OCI-LY7 (cell line): Measurements from ENCODE around the gene MAGI1. TPM values are rescaled to one million over a fixed set of nuclear protein-coding genes. Genes with fewer than 3 reads are reported as not detected.
"Not testable (repeated sequence)": the region's sequence is repeated elsewhere in the genome, so short reads cannot be mapped to it uniquely, and the experiment has no call there.

Experiments
- BruUV-seq: library from RNA; stranded (reverse); fragments of 400-500 nt; replicated peaks from 2 replicates; lab custom pipeline; 2021; lab: Mats Ljungman, UMichigan
- CTCF ChIA-PET: fragments of 300-600 bp; sonication (Branson Sonifier 250); formaldehyde crosslinking; loops from one replicate; lab custom pipeline; 2022; ENCODE audit warnings: antibody characterized with exemption; ENCODE audit not compliant: unreplicated experiment; lab: Charles Lee
- POLR2A ChIA-PET: fragments of 300-600 bp; sonication (Branson Sonifier 250); formaldehyde crosslinking; loops from one replicate; lab custom pipeline; 2022; ENCODE audit warnings: antibody characterized with exemption; lab: Charles Lee
- DNase-seq: peaks from one replicate; pipeline ENCODE4 v3.0.0-alpha.2; 2015; ENCODE audit warnings: low spot score
- H2AFZ ChIP-seq: fragments of 200-600 bp; sonication (generic), shearing (Covaris generic); 2 replicates; pipeline ENCODE4 v1.6.1; 2014; ENCODE audit warnings: mild to moderate bottlenecking, antibody characterized with exemption, low read length, moderate library complexity
- H3K27ac ChIP-seq: fragments of 200-600 bp; sonication (generic); 2 replicates; pipeline ENCODE4 v1.5.1; 2014; ENCODE audit warnings: mixed run types, low read depth, mild to moderate bottlenecking, moderate library complexity, low read length, inconsistent platforms; ENCODE audit not compliant: poor library complexity, severe bottlenecking
- H3K36me3 ChIP-seq: fragments of 200-600 bp; sonication (generic); 2 replicates; pipeline ENCODE4 v1.6.1; 2014; ENCODE audit warnings: mild to moderate bottlenecking, antibody characterized with exemption, low read length, moderate library complexity, mixed read lengths; ENCODE audit not compliant: insufficient read depth
- H3K4me1 ChIP-seq: fragments of 200-600 bp; sonication (generic); 2 replicates; pipeline ENCODE4 v1.5.1; 2014; ENCODE audit warnings: mild to moderate bottlenecking, low read length; ENCODE audit not compliant: insufficient read depth, poor library complexity, severe bottlenecking
- H3K4me2 ChIP-seq: fragments of 200-600 bp; sonication (generic); 2 replicates; pipeline ENCODE4 v1.6.1; 2014; ENCODE audit warnings: mild to moderate bottlenecking, low read length
- H3K4me3 ChIP-seq: fragments of 200-600 bp; sonication (generic); 2 replicates; pipeline ENCODE4 v1.5.1; 2014; ENCODE audit warnings: mild to moderate bottlenecking, low read depth, low read length; ENCODE audit not compliant: poor library complexity, severe bottlenecking
- H3K79me2 ChIP-seq: fragments of 200-600 bp; sonication (generic); 2 replicates; pipeline ENCODE4 v1.6.1; 2016; ENCODE audit warnings: low read depth, mild to moderate bottlenecking, low read length, moderate library complexity, mixed read lengths; ENCODE audit not compliant: insufficient read depth
- H3K9me2 ChIP-seq: fragments of 200-600 bp; sonication (generic); 2 replicates; pipeline ENCODE4 v1.6.1; 2016; ENCODE audit warnings: mild to moderate bottlenecking, low read length, mixed read lengths; ENCODE audit not compliant: insufficient read depth
- H3K9me3 ChIP-seq: fragments of 200-600 bp; sonication (generic); 2 replicates; pipeline ENCODE4 v1.6.1; 2014; ENCODE audit warnings: mild to moderate bottlenecking, mixed run types, low read length, mixed read lengths
- H4K20me1 ChIP-seq: fragments of 200-600 bp; sonication (generic); 2 replicates; pipeline ENCODE4 v1.6.1; 2014; ENCODE audit warnings: mild to moderate bottlenecking, antibody characterized with exemption, low read length, moderate library complexity, mixed read lengths; ENCODE audit not compliant: insufficient read depth
- CTCF ChIP-seq: fragments of 200-600 bp; sonication (generic); conservative IDR thresholded peaks from 2 replicates; pipeline ENCODE4 v1.5.1; 2014; ENCODE audit warnings: mild to moderate bottlenecking, antibody characterized with exemption, low read length, moderate library complexity, mixed read lengths
- EZH2phosphoT487 ChIP-seq: fragments of 200-600 bp; sonication (generic); IDR thresholded peaks from 2 replicates; pipeline ENCODE4 v1.6.1; 2018; ENCODE audit warnings: low read depth, borderline replicate concordance, mild to moderate bottlenecking, mixed run types, antibody characterized with exemption, low read length, moderate library complexity, mixed read lengths
- intact Hi-C: fragments of 100-400 bp; cut with micrococcal nuclease; formaldehyde crosslinking; loops from one replicate; pipeline ENCODE4 v1.10.0; 2022; ENCODE audit not compliant: unreplicated experiment
- total RNA-seq, 2 experiments: library from RNA; depleted of rRNA in 1 of 2; stranded (reverse); fragments of >200 nt in 1 of 2; shearing (Covaris generic) in 1 of 2; gene quantifications; 2 replicates each; pipeline ENCODE4 v1.2.3, GENCODE V29; 2014 to 2022

The MAGI1 gene
- total RNA-seq, 2 experiments from 2014 or later, result 0.63 to 2.5 TPM

- CTCF ChIA-PET, result no interaction called here
- Histone ChIP-seq H3K4me3 (no peak overlapping the region), H3K27ac (no peak overlapping the region), H3K79me2 (no peaks in the 10 kb centered on the region), H3K9me3 (no peaks in the 10 kb centered on the region), H3K4me1 (no peaks in the 10 kb centered on the region), H3K9me2 (no peaks in the 10 kb centered on the region), H3K4me2 (no peak overlapping the region), H3K36me3 (no peaks in the 10 kb centered on the region), H4K20me1 (no peaks in the 10 kb centered on the region), H2AFZ (no peak overlapping the region)
- no peak for DNase-seq
- intact Hi-C loops, result no loop called here
- POLR2A ChIA-PET, result interaction anchor here (0.6 kb wide), 1 partner anchor 150 kb away, joined by 3 read pairs; no protein-coding TSS in a partner anchor
- no peak for TF ChIP-seq EZH2phosphoT487
- no peak for TF ChIP-seq CTCF
- BruUV-seq, result no TSS peak
These were observed 422.2 kb downstream of the MAGI1 start for GRCh38 chr3:65616563-65616962.

GRCh38 chr3:65615329-65615728 is 423.4 kb downstream of the MAGI1 start:
- H3K9me2 ChIP-seq, result no peaks in the 10 kb centered on the region
- BruUV-seq, result no TSS peak
- H3K27ac ChIP-seq, result no peak overlapping the region
- POLR2A ChIA-PET, result no interaction called here
- no peak overlapping the region for H3K4me3 ChIP-seq
- no peak overlapping the region for H3K4me2 ChIP-seq
- CTCF ChIA-PET, result no interaction called here
- H3K9me3 ChIP-seq, result no peaks in the 10 kb centered on the region
- H3K4me1 ChIP-seq, result no peaks in the 10 kb centered on the region
- no peaks in the 10 kb centered on the region for H4K20me1 ChIP-seq
- no peaks in the 10 kb centered on the region for H3K79me2 ChIP-seq
- H3K36me3 ChIP-seq, result no peaks in the 10 kb centered on the region
- no peak overlapping the region for H2AFZ ChIP-seq
- TF ChIP-seq CTCF (no peak), EZH2phosphoT487 (no peak)
- no peak for DNase-seq
- intact Hi-C loops, result no loop called here

- Histone ChIP-seq H3K9me3 (no peaks in the 10 kb centered on the region), H3K79me2 (no peaks in the 10 kb centered on the region), H3K36me3 (no peaks in the 10 kb centered on the region), H3K4me2 (no peak overlapping the region), H3K4me3 (no peak overlapping the region), H4K20me1 (no peaks in the 10 kb centered on the region), H3K27ac (no peak overlapping the region), H3K9me2 (no peaks in the 10 kb centered on the region), H3K4me1 (no peaks in the 10 kb centered on the region), H2AFZ (no peak overlapping the region)
- no peak for TF ChIP-seq CTCF
- no peak for TF ChIP-seq EZH2phosphoT487
- DNase-seq, result no peak
- ChIA-PET POLR2A (no interaction called here), CTCF (no interaction called here)
- BruUV-seq, result no TSS peak
- intact Hi-C loops, result no loop called here
These were observed 424.1 kb downstream of the MAGI1 start for GRCh38 chr3:65614585-65614984.

GRCh38 chr3:65607965-65608460 is 430.7 kb downstream of the MAGI1 start:
- intact Hi-C loops, CTCF ChIA-PET, BruUV-seq, H3K4me1 ChIP-seq, H3K36me3 ChIP-seq, H3K79me2 ChIP-seq, H3K9me3 ChIP-seq, H4K20me1 ChIP-seq, DNase-seq, H3K27ac ChIP-seq, H2AFZ ChIP-seq, H3K9me2 ChIP-seq, H3K4me2 ChIP-seq, POLR2A ChIA-PET, H3K4me3 ChIP-seq: not testable (repeated sequence)
